ENCODE measurements around the gene RAD51D. TPM values are rescaled to one million over a fixed set of nuclear protein-coding genes. Genes with fewer than 3 reads are reported as not detected.

RAD51D gene
- total RNA-seq, 3 donors from 2014 or later (not counting 1 experiment from before 2014, with no cell fraction given): 15.4 to 27.0 (median 22.7) TPM

DNA sequence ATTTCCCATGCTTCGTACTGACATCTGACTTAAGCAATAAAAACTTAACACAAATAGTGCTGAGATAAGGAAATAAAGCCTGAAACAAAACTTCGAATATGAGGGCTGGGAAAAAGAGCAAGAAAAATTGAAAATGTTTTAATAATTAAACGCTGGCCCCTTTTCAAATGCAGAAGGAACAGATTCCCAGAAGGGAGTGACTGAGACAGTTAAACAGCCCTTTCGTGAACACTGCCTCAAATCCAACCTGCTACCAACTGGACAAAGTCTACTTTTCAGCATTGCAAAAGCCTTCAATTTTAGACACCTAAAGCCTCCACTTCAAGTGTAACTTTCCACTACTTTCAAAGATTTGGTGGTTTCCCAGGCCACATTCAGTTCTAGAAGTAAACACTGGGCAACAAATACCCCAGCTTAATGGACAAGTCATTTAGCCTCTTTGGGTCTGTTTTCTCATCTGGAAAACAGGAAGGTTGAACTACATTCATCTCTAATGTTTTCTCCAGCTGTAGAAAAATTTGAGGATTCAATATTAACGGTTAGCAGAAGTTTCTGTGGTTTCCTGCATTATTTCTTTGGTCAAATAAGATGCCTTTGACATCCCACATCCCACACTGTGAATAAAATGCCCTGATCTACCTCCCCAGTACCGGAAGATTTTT lies 68.0 kb downstream of the RAD51D start:
- Histone ChIP-seq H3K27me3 (ENCODE audit: control insufficient read depth, insufficient read depth, low read length) (no peaks in the 10 kb centered on the region), H3K4me3 (ENCODE audit: low read length) (no peak overlapping the region), H3K27ac (ENCODE audit: low read length) (peak overlapping the region; percentile 83), H3K36me3 (ENCODE audit: control insufficient read depth, insufficient read depth, low read length) (no peaks in the 10 kb centered on the region), H3K4me1 (ENCODE audit: control insufficient read depth, insufficient read depth, low read length) (peaks cover 43% of the 10 kb centered on the region), H3K9me3 (ENCODE audit: control insufficient read depth, insufficient read depth, low read length) (no peaks in the 10 kb centered on the region)
- TF ChIP-seq, protein P1, sequence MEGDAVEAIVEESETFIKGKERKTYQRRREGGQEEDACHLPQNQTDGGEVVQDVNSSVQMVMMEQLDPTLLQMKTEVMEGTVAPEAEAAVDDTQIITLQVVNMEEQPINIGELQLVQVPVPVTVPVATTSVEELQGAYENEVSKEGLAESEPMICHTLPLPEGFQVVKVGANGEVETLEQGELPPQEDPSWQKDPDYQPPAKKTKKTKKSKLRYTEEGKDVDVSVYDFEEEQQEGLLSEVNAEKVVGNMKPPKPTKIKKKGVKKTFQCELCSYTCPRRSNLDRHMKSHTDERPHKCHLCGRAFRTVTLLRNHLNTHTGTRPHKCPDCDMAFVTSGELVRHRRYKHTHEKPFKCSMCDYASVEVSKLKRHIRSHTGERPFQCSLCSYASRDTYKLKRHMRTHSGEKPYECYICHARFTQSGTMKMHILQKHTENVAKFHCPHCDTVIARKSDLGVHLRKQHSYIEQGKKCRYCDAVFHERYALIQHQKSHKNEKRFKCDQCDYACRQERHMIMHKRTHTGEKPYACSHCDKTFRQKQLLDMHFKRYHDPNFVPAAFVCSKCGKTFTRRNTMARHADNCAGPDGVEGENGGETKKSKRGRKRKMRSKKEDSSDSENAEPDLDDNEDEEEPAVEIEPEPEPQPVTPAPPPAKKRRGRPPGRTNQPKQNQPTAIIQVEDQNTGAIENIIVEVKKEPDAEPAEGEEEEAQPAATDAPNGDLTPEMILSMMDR (IDR thresholded peaks at IDR 0.05): no peak
- WGBS (ENCODE audit: insufficient coverage): 7% methylated on average over 4 of the region's 6 CpGs
- peak in 1 of 2 donors; percentile 61 for DNase-seq
- Mint-ChIP-seq H3K36me3 (no peaks in the 10 kb centered on the region), H3K27me3 (ENCODE audit: low read depth in 2 of 2) (no peaks in the 10 kb centered on the region), H3K27ac (peak overlapping the region; percentile 89 to 99), H3K9me3 (no peaks in the 10 kb centered on the region), H3K4me3 (peak overlapping the region; percentile 84), H3K4me1 (peaks cover 56 to 62% of the 10 kb centered on the region in 2 donors)
- peak; percentile 59 to 74 (median 68) for ATAC-seq
- intact Hi-C loops (cut with micrococcal nuclease): loop anchor here (1.0 to 2.0 kb wide), 3 partner anchors 12 to 37 kb away; partner anchors contain the start of gene RFFL

DNA sequence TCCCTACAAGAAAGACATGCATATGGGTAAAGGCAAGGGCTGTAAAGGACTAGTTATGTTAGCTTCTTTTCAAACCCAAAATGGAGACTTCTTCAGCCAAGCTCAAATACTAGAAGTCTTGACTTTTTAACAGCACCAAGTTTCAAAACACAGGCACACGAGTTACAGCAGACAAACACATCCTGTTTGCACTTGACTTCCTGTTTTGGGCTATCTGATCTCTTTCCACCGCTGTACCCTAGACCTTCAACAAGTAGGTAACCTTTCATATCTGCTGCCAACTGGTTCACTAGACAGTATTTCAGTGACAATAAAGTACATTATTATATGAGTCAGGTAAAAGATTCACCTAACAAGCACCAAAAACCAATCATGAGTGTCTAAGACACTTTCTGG lies 68.5 kb downstream of the RAD51D start:
- H3K27ac Mint-ChIP-seq: peak overlapping the region; percentile 89 to 99
- no peaks in the 10 kb centered on the region for H3K27me3 Mint-ChIP-seq (ENCODE audit: low read depth in 2 of 2)
- ATAC-seq (peak; percentile 65 to 84 (median 77)), DNase-seq (peak in 1 of 2 donors; percentile 89)
- Histone ChIP-seq H3K9me3 (ENCODE audit: control insufficient read depth, insufficient read depth, low read length) (no peaks in the 10 kb centered on the region), H3K4me1 (ENCODE audit: control insufficient read depth, insufficient read depth, low read length) (peaks cover 48% of the 10 kb centered on the region), H3K27ac (ENCODE audit: low read length) (peak overlapping the region; percentile 83), H3K27me3 (ENCODE audit: control insufficient read depth, insufficient read depth, low read length) (no peaks in the 10 kb centered on the region), H3K36me3 (ENCODE audit: control insufficient read depth, insufficient read depth, low read length) (no peaks in the 10 kb centered on the region), H3K4me3 (ENCODE audit: low read length) (no peak overlapping the region)
- intact Hi-C loops (cut with micrococcal nuclease): loop anchor here (1.0 to 2.0 kb wide), 3 partner anchors 12 to 37 kb away; partner anchors contain the start of gene RFFL
- H3K4me3 Mint-ChIP-seq: peak overlapping the region; percentile 84
- TF ChIP-seq, protein P1 (IDR thresholded peaks at IDR 0.05): no peak
- H3K9me3 Mint-ChIP-seq: no peaks in the 10 kb centered on the region
- WGBS (ENCODE audit: insufficient coverage): 0% methylated on average over 2 of the region's 2 CpGs
- H3K4me1 Mint-ChIP-seq: peaks cover 61 to 68% of the 10 kb centered on the region in 2 donors
- no peaks in the 10 kb centered on the region for H3K36me3 Mint-ChIP-seq

DNA sequence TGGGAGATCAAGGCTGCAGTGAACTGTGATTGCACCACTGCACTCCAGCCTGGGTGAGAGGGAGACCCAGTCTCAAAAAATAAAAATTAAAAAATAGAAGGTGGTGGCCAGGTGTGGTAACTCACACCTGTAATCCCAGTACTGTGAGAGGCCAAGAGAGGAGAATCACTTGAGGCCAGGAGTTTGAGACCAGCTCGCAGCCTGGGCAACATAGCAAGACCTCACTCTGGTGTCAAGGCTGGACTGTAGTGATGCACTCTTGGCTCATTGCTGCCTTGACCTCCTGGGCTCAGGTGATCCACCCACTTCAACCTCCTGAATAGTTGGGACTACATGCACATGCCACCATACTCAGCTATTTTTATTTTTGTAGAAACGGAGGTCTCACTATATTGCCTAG lies 69.5 kb downstream of the RAD51D start:
- intact Hi-C loops (cut with micrococcal nuclease): loop anchor here (2.0 kb wide), 1 partner anchor 27 kb away; no protein-coding TSS in a partner anchor

More for the DNA sequence above, 69.5 kb downstream of the RAD51D start:
- Histone ChIP-seq H3K27me3 (ENCODE audit: control insufficient read depth, insufficient read depth, low read length) (no peaks in the 10 kb centered on the region), H3K9me3 (ENCODE audit: control insufficient read depth, insufficient read depth, low read length) (no peaks in the 10 kb centered on the region), H3K36me3 (ENCODE audit: control insufficient read depth, insufficient read depth, low read length) (no peaks in the 10 kb centered on the region), H3K4me3 (ENCODE audit: low read length) (no peak overlapping the region), H3K27ac (ENCODE audit: low read length) (peak overlapping the region; percentile 83), H3K4me1 (ENCODE audit: control insufficient read depth, insufficient read depth, low read length) (peaks cover 58% of the 10 kb centered on the region)
- no peak for DNase-seq
- TF ChIP-seq, protein P1 (IDR thresholded peaks at IDR 0.05): no peak
- Mint-ChIP-seq H3K9me3 (no peaks in the 10 kb centered on the region), H3K4me1 (peaks cover 70 to 71% of the 10 kb centered on the region in 2 donors), H3K27me3 (ENCODE audit: low read depth in 2 of 2) (no peaks in the 10 kb centered on the region), H3K4me3 (peak overlapping the region; percentile 43), H3K27ac (peak overlapping the region; percentile 89 to 99), H3K36me3 (no peaks in the 10 kb centered on the region)
- no peak for ATAC-seq
- WGBS (ENCODE audit: insufficient coverage): 96% methylated on average over 2 of the region's 2 CpGs
